NT2/D1 (cell line): ENCODE data around the gene ALDH3B1.

Source experiments
- SUZ12 ChIP-seq: IDR thresholded peaks from 2 replicates; pipeline ENCODE4 v1.6.1; 2011; ENCODE audit not compliant: insufficient read length, insufficient read depth; ENCODE audit errors: extremely low read depth
- YY1 ChIP-seq: IDR thresholded peaks from 2 replicates; pipeline ENCODE4 v1.6.1; 2011; ENCODE audit not compliant: insufficient read length, insufficient read depth
- ZNF274 ChIP-seq: IDR thresholded peaks from 2 replicates; pipeline ENCODE4 v1.6.1; 2011; ENCODE audit warnings: mild to moderate bottlenecking, low read depth, low read length

GRCh38 chr11:68032997-68033707 lies 23.0 kb downstream of the ALDH3B1 start:
- no peak for TF ChIP-seq ZNF274
- TF ChIP-seq YY1, result no peak
- TF ChIP-seq SUZ12, result no peak
